HepG2 (cell line): ENCODE measurements around the gene SLC28A1.

Experiments used
- ATF3 ChIP-seq: sonication (generic); formaldehyde crosslinking; IDR thresholded peaks from 2 replicates; pipeline ENCODE4 v1.4.0; 2020; ENCODE audit warnings: missing genetic modification reagents
- BRF2 ChIP-seq: sonication (generic); formaldehyde crosslinking; IDR thresholded peaks from 2 replicates; pipeline ENCODE4 v1.8.1; 2022; ENCODE audit warnings: mild to moderate bottlenecking, missing genetic modification reagents
- CEBPG ChIP-seq: IDR thresholded peaks from 2 replicates; pipeline ENCODE4 v1.6.1; 2016
- CTCF ChIP-seq: sonication (generic); formaldehyde crosslinking; IDR thresholded peaks from 2 replicates; pipeline ENCODE4 v1.5.0; 2020; ENCODE audit warnings: mild to moderate bottlenecking, missing genetic modification reagents, moderate library complexity
- NR2F2 ChIP-seq: IDR thresholded peaks from 2 replicates; pipeline ENCODE4 v1.6.1; 2012; ENCODE audit warnings: low read depth, inconsistent platforms, borderline replicate concordance
- ZIK1 ChIP-seq: sonication (generic); formaldehyde crosslinking; IDR thresholded peaks from 2 replicates; pipeline ENCODE4 v1.5.0; 2020; ENCODE audit warnings: mild to moderate bottlenecking, low read depth, missing genetic modification reagents, borderline replicate concordance
- ZNF687 ChIP-seq: sonication (generic); formaldehyde crosslinking; IDR thresholded peaks from 2 replicates; pipeline ENCODE4 v1.5.1; 2020; ENCODE audit warnings: mild to moderate bottlenecking, missing genetic modification reagents, moderate library complexity

GRCh38 chr15:84898761-84899160 lies 14.3 kb downstream of the SLC28A1 start:
- no peak for TF ChIP-seq ZNF687 (CRISPR knock-in tag)
- no peak for TF ChIP-seq ATF3 (CRISPR knock-in tag)
- TF ChIP-seq CEBPG (CRISPR knock-in tag) = no peak
- no peak for TF ChIP-seq ZIK1 (CRISPR knock-in tag)
- no peak for TF ChIP-seq NR2F2
- TF ChIP-seq CTCF (CRISPR knock-in tag) = no peak
- no peak for TF ChIP-seq BRF2 (CRISPR knock-in tag)
